DOHH2 (cell line): Measurements from ENCODE around the gene SEC63.

ENCODE experiments used
- H3F3A ChIP-seq: fragments of 200-600 bp; sonication (generic), shearing (Covaris generic); 2 replicates; pipeline ENCODE4 v1.6.0; 2016; ENCODE audit warnings: antibody characterized with exemption, mild to moderate bottlenecking; ENCODE audit not compliant: control insufficient read depth, insufficient read depth
- H3K27ac ChIP-seq: fragments of 200-600 bp; sonication (generic); 2 replicates; pipeline ENCODE4 v1.5.1; 2014; ENCODE audit warnings: low read depth, mild to moderate bottlenecking, low read length, moderate library complexity
- H3K27me3 ChIP-seq: fragments of 200-600 bp; sonication (generic); 2 replicates; pipeline ENCODE4 v1.6.1; 2014; ENCODE audit warnings: mild to moderate bottlenecking, low read length, mixed read lengths; ENCODE audit not compliant: control insufficient read depth
- H3K36me3 ChIP-seq: fragments of 200-600 bp; sonication (generic); 2 replicates; pipeline ENCODE4 v1.6.1; 2014; ENCODE audit warnings: mild to moderate bottlenecking, low read length, moderate library complexity, mixed read lengths; ENCODE audit not compliant: control insufficient read depth
- H3K4me1 ChIP-seq: fragments of 200-600 bp; sonication (generic); 2 replicates; pipeline ENCODE4 v1.6.1; 2014; ENCODE audit warnings: mild to moderate bottlenecking, low read length, mixed read lengths; ENCODE audit not compliant: control insufficient read depth
- H3K4me2 ChIP-seq: fragments of 200-600 bp; sonication (generic); 2 replicates; pipeline ENCODE4 v1.6.0; 2014; ENCODE audit warnings: mild to moderate bottlenecking, low read length, moderate library complexity
- H3K4me3 ChIP-seq: fragments of 200-600 bp; sonication (generic); 2 replicates; pipeline ENCODE4 v1.5.1; 2014; ENCODE audit warnings: mild to moderate bottlenecking, low read length, mixed read lengths
- H3K79me2 ChIP-seq: fragments of 200-600 bp; sonication (generic); 2 replicates; pipeline ENCODE4 v1.6.1; 2014; ENCODE audit warnings: mild to moderate bottlenecking, low read length, mixed read lengths; ENCODE audit not compliant: control insufficient read depth
- H3K9me2 ChIP-seq: fragments of 200-600 bp; sonication (generic); replicated peaks from 2 replicates; pipeline ENCODE4 v1.6.1; 2014; ENCODE audit warnings: mild to moderate bottlenecking, low read length, mixed read lengths; ENCODE audit not compliant: control insufficient read depth
- H3K9me3 ChIP-seq: fragments of 200-600 bp; sonication (generic); 2 replicates; pipeline ENCODE4 v1.6.1; 2014; ENCODE audit warnings: antibody characterized with exemption, low read length, mixed read lengths; ENCODE audit not compliant: control insufficient read depth, insufficient read depth
- H4K20me1 ChIP-seq: fragments of 200-600 bp; sonication (generic); 2 replicates; pipeline ENCODE4 v1.6.0; 2014; ENCODE audit warnings: low read depth, mild to moderate bottlenecking, antibody characterized with exemption, low read length, moderate library complexity; ENCODE audit not compliant: control insufficient read depth, insufficient read depth
- CTCF ChIP-seq: fragments of 200-600 bp; sonication (generic); IDR thresholded peaks from one replicate; pipeline ENCODE4 v1.5.1; 2014; ENCODE audit warnings: antibody characterized with exemption, mild to moderate bottlenecking, low read depth, low read length; ENCODE audit not compliant: poor library complexity, severe bottlenecking
- EZH2phosphoT487 ChIP-seq: fragments of 200-600 bp; sonication (generic); IDR thresholded peaks from 2 replicates; pipeline ENCODE4 v1.6.1; 2017; ENCODE audit warnings: borderline replicate concordance, mild to moderate bottlenecking, antibody characterized with exemption, low read length, moderate library complexity, mixed read lengths

The SEC63 gene

GRCh38 chr6:107871016-107871415 is 87.0 kb downstream of the SEC63 start:
- Histone ChIP-seq H3K4me1 (no peaks in the 10 kb centered on the region), H3K36me3 (peaks cover 51% of the 10 kb centered on the region), H3K9me2 (no peaks in the 10 kb centered on the region), H3K27ac (no peak overlapping the region), H3K79me2 (no peaks in the 10 kb centered on the region), H3K9me3 (no peaks in the 10 kb centered on the region), H3K4me3 (no peak overlapping the region), H3K27me3 (no peaks in the 10 kb centered on the region), H4K20me1 (no peaks in the 10 kb centered on the region), H3K4me2 (no peak overlapping the region), H3F3A (peaks cover 3% of the 10 kb centered on the region; the same call in 1 of the 2 replicates)
- TF ChIP-seq EZH2phosphoT487 (no peak), CTCF (no peak)

- Histone ChIP-seq H3K9me3 (no peaks in the 10 kb centered on the region), H3F3A (peaks cover 3% of the 10 kb centered on the region; the same call in 1 of the 2 replicates), H3K27me3 (no peaks in the 10 kb centered on the region), H3K27ac (no peak overlapping the region), H3K9me2 (no peaks in the 10 kb centered on the region), H3K4me2 (no peak overlapping the region), H4K20me1 (no peaks in the 10 kb centered on the region), H3K79me2 (no peaks in the 10 kb centered on the region), H3K4me1 (no peaks in the 10 kb centered on the region), H3K36me3 (peaks cover 45% of the 10 kb centered on the region), H3K4me3 (no peak overlapping the region)
- TF ChIP-seq CTCF (no peak), EZH2phosphoT487 (no peak)
Observed at GRCh38 chr6:107870381-107870780, 87.6 kb downstream of the SEC63 start.

GRCh38 chr6:107869871-107870270 is 88.1 kb downstream of the SEC63 start:
- H3F3A ChIP-seq = peaks cover 3% of the 10 kb centered on the region; the same call in 1 of the 2 replicates
- H3K27ac ChIP-seq = no peak overlapping the region
- TF ChIP-seq CTCF (no peak), EZH2phosphoT487 (no peak)
- H3K9me2 ChIP-seq = no peaks in the 10 kb centered on the region
- H4K20me1 ChIP-seq = no peaks in the 10 kb centered on the region
- no peaks in the 10 kb centered on the region for H3K27me3 ChIP-seq
- H3K4me2 ChIP-seq = no peak overlapping the region
- H3K79me2 ChIP-seq = no peaks in the 10 kb centered on the region
- no peaks in the 10 kb centered on the region for H3K4me1 ChIP-seq
- peaks cover 40% of the 10 kb centered on the region for H3K36me3 ChIP-seq
- H3K9me3 ChIP-seq = no peaks in the 10 kb centered on the region
- H3K4me3 ChIP-seq = no peak overlapping the region
